Daoy (cell line): ENCODE results near the gene DHRS7. TPM values are rescaled to one million over a fixed set of nuclear protein-coding genes. Genes with fewer than 3 reads are reported as not detected.

ENCODE experiments used
- DNase-seq: peaks from one replicate; pipeline ENCODE4 v3.0.0-alpha.2; 2015; ENCODE audit warnings: low read depth
- total RNA-seq: library from RNA; depleted of rRNA; stranded (reverse); fragments of >200 nt; shearing (Covaris generic); gene quantifications from 2 replicates; pipeline ENCODE4 v1.2.3, GENCODE V29; 2014

DHRS7 gene
- total RNA-seq, 1 experiment from 2014 or later = 57.2 TPM

- no peak for DNase-seq
These were observed 19.8 kb upstream of the DHRS7 start for GRCh38 chr14:60184905-60185555.

GRCh38 chr14:60184146-60184904 is 19.1 kb upstream of the DHRS7 start:
- peak; percentile 57 for DNase-seq

DNA sequence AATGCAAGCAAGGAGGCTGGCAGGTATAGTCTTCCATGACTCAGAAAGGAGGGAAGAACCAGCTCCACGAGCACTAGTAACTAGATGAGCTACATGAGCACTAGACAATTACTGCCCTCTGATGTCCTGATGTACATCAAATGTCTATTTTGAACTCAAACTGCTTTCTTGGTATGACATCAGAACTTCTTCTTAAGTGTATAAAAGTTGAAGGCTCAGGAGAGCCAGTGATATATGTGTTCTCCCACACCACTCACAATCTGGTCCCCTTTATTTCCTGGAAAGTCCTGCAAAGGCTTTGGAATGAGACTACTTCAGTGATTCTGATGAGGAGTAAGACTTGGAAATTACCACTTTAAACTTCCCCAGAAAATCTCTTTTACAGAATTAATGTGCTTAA is 18.5 kb upstream of the DHRS7 start:
- no peak for DNase-seq

DNA sequence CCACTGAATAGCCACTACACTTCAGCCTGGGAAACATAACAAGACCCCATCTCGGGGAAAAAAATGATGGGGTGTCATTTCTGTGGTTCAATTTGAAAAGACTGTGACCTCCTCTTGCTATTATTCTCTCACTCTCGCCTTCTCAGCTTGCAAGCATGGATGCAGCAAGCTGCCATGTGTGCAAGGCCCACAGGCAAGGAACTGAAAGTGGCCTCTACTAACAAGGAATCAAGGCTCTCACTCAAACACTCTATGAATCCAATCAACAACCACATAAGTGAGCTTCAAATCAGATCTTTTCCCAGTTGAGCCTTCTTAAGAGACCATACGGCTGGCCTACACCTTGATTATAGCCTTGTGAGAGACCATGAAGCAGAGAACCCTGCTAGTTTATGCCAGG is 17.9 kb upstream of the DHRS7 start:
- DNase-seq = no peak

DNA sequence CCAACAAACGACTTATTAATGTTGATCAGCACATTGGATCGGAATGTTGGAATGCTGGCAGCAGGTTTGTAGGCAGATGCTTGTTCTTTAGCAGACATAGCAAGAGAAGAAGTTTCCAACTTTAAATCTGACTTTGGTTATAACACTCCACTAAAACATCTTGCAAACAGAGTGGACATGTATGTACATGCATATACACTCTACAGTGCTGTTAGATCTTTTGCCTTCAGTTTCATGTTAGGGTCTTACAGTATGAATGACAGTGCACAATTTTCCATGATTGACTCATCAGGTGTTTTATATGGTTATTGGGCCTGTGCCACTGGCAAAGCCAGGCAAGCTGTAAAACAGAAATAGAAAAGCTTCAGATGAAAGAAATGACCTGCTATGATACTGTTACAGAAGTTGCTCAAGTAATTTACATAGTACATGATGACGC is 14.3 kb upstream of the DHRS7 start:
- no peak for DNase-seq

DNA sequence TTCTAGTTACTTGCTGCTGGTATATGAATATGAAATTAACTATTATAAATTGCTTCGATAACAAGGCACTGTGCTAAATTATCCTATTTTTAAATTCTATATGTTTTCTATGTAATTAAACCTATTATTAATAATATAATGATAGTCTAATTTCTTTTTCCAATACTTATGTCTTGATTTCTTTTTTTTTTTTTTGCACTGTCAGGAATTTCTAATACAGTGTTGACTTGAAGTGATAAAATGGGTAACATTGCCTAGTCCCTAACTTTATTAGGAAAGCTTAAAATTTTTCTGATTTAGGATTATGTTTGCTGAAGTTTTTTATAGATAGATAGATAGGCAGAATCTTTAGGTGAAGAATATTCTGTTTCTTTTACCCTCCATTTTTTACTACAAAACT is 13.6 kb upstream of the DHRS7 start:
- DNase-seq = no peak

GRCh38 chr14:60178164-60178563 is 13.0 kb upstream of the DHRS7 start:
- DNase-seq = no peak

GRCh38 chr14:60175255-60175902 is 10.2 kb upstream of the DHRS7 start:
- no peak for DNase-seq

DNA sequence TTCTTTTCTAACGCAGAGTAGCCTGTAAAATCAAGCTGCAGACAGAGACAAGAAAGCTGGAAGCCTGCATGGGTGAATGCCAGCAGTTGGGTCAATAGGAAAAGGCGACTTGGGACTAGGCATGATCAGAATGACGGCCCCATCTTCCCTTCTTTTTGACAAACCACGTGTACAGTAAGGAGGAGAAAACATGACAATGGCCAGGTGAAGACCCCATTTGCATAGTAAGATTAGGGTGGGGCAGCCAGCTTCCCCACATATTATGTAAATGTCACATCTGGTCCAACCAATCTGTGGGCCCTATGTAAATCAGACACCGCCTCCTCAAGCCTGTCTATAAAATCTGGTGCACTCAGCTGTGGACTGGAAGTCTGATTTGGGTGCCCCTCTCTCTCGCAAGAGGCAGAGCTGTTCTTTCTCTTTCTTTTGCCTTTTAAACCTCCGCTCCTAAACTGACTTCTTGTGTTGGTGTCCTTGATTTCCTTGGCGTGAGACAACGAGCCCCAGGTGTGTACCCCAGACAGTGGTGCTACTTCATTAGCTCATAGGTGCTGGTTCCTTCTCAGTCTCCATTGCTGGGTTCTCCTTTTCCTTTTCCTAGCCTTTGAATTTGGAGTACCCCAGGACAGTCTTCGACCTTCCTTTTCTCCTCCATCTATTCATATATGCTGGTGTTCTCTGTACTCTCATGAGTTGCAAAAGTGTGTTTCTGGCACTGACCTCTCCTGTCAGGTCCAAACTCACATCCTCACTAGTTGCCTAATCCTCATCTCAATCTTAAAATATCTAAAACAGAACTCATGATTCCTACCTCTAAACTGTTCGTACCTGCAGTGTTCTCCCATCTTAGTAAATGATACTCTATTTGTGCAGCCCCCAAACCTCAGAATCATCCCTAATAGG is 9.4 kb upstream of the DHRS7 start:
- DNase-seq = no peak

GRCh38 chr14:60171690-60172089 is 6.5 kb upstream of the DHRS7 start:
- no peak for DNase-seq

GRCh38 chr14:60170948-60171347 is 5.8 kb upstream of the DHRS7 start:
- no peak for DNase-seq

GRCh38 chr14:60169722-60170121 is 4.5 kb upstream of the DHRS7 start:
- no peak for DNase-seq

GRCh38 chr14:60166142-60166541 is 944 bp upstream of the DHRS7 start:
- no peak for DNase-seq

- DNase-seq = no peak
These were observed 314 bp upstream of the DHRS7 start for GRCh38 chr14:60165547-60165876.

GRCh38 chr14:60164404-60164711 is 840 bp downstream of the DHRS7 start:
- DNase-seq = no peak

GRCh38 chr14:60163693-60164092 is 1.5 kb downstream of the DHRS7 start:
- DNase-seq = no peak

GRCh38 chr14:60161196-60162107 is 3.7 kb downstream of the DHRS7 start:
- no peak for DNase-seq

GRCh38 chr14:60160422-60160821 is 4.8 kb downstream of the DHRS7 start:
- DNase-seq = no peak

DNA sequence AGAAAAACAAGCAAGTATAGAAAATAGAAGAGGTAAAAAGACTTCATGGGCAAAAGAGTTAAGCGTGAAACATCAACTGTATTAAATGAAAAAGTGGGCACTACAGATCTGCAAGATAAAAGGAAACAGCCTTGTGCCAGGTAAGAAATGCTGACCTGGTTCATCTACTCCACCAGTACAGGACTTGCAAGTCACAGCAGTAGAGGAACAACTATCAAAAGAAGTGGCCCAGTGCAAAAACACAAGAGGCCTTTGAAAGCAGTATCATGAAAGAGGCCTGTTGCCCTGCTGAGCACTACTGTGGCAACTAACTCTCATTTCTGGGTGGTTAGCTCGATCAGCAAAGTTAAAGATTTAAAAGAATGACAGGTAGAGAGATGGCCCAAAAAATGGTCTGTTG is 10.5 kb downstream of the DHRS7 start:
- DNase-seq = no peak

DNA sequence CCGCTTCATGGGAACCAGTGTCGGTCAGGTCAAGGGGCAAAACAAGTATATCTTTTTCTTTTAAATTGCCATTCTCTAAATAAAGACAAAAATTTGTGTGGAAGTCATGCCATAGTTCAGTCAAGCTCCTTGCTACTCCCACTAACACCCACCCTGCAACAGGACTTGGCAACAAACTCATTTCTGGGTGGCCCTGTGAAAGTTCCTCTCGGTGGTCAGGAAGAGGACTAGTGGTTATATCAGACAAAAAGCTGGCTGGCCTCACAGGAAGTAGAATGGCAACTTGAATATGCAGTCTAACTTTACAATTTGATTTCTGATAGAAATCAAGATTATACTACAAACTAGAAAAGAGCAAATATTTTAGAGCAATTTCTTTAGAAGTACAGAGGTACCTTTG is 11.2 kb downstream of the DHRS7 start:
- no peak for DNase-seq

- DNase-seq = peak; percentile 92
These were observed 13.5 kb downstream of the DHRS7 start for GRCh38 chr14:60151715-60152114.
